Hepatocyte (in vitro differentiated cells): Measurements from ENCODE around the gene LDB2. TPM values are rescaled to one million over a fixed set of nuclear protein-coding genes. Genes with fewer than 3 reads are reported as not detected.

Experiments used
- DNase-seq: peaks from one replicate; pipeline ENCODE4 v3.0.0-alpha.2; 2016; ENCODE audit warnings: low spot score
- H2AFZ ChIP-seq: fragments of 200-600 bp; sonication (generic); 2 replicates; pipeline ENCODE4 v1.6.0; 2016; ENCODE audit warnings: antibody characterized with exemption, mild to moderate bottlenecking
- H3K27ac ChIP-seq: fragments of 200-600 bp; sonication (generic); 2 replicates; pipeline ENCODE4 v1.5.1; 2016; ENCODE audit warnings: mild to moderate bottlenecking
- H3K27me3 ChIP-seq: fragments of 200-600 bp; sonication (generic); 2 replicates; pipeline ENCODE4 v1.6.1; 2016
- H3K36me3 ChIP-seq: fragments of 200-600 bp; sonication (generic); replicated peaks from 2 replicates; pipeline ENCODE4 v1.5.1; 2016; ENCODE audit warnings: low read depth; ENCODE audit not compliant: insufficient read depth
- H3K4me1 ChIP-seq: fragments of 200-600 bp; sonication (generic); 2 replicates; pipeline ENCODE4 v1.5.1; 2016; ENCODE audit warnings: mild to moderate bottlenecking, moderate library complexity; ENCODE audit not compliant: insufficient read depth
- H3K4me2 ChIP-seq: fragments of 200-600 bp; sonication (generic); 2 replicates; pipeline ENCODE4 v1.6.0; 2016
- H3K4me3 ChIP-seq: fragments of 200-600 bp; sonication (generic); 2 replicates; pipeline ENCODE4 v1.5.1; 2016; ENCODE audit warnings: mild to moderate bottlenecking
- H3K79me2 ChIP-seq: fragments of 200-600 bp; sonication (generic); 2 replicates; pipeline ENCODE4 v1.6.0; 2017; ENCODE audit warnings: mild to moderate bottlenecking
- H3K9me2 ChIP-seq: fragments of 200-600 bp; sonication (generic); replicated peaks from 2 replicates; pipeline ENCODE4 v1.6.0; 2017; ENCODE audit warnings: mild to moderate bottlenecking; ENCODE audit not compliant: insufficient read depth
- H3K9me3 ChIP-seq: fragments of 200-600 bp; sonication (generic); 2 replicates; pipeline ENCODE4 v1.5.1; 2016; ENCODE audit warnings: low read depth, mild to moderate bottlenecking
- H4K20me1 ChIP-seq: fragments of 200-600 bp; sonication (generic); 2 replicates; pipeline ENCODE4 v1.6.0; 2016; ENCODE audit warnings: mild to moderate bottlenecking; ENCODE audit not compliant: insufficient read depth, poor library complexity, severe bottlenecking
- EZH2 ChIP-seq: fragments of 200-600 bp; sonication (generic); IDR thresholded peaks from 2 replicates; pipeline ENCODE4 v1.6.1; 2016; ENCODE audit warnings: antibody characterized with exemption, mild to moderate bottlenecking, borderline replicate concordance
- EZH2phosphoT487 ChIP-seq: fragments of 200-600 bp; sonication (generic); IDR thresholded peaks from one replicate; pipeline ENCODE4 v1.6.1; 2018; ENCODE audit warnings: antibody characterized with exemption, mild to moderate bottlenecking, low read depth, moderate library complexity; ENCODE audit not compliant: unreplicated experiment, severe bottlenecking
- WGBS: methylation state at CpG from one replicate; pipeline ENCODE4 v1.1.6; 2016; ENCODE audit warnings: low lambda C conversion rate; ENCODE audit errors: missing lambda C conversion rate; 5-methylcytosine and 5-hydroxymethylcytosine counted together
- polyA plus RNA-seq: library from polyadenylated mRNA; unstranded; fragments of >200 nt; fragmentation: Nextera tagmentation; extraction: Ambion mirVana; gene quantifications from 2 replicates; pipeline ENCODE4 v1.2.1, GENCODE V29; 2016
- total RNA-seq: library from RNA; depleted of rRNA; stranded (reverse); fragments of >200 nt; gene quantifications from 2 replicates; pipeline ENCODE4 v1.2.3, GENCODE V29; 2014
- TF ChIP-seq, protein P1 (sequence below): fragments of 200-600 bp; sonication (generic); IDR thresholded peaks from 2 replicates; pipeline ENCODE4 v1.5.1; 2016; ENCODE audit warnings: antibody characterized with exemption, mild to moderate bottlenecking; ENCODE audit not compliant: poor library complexity

Gene LDB2
- 14.1 and 20.3 TPM in 2 replicates for total RNA-seq
- polyA plus RNA-seq = 5.9 and 8.7 TPM in 2 replicates

DNA sequence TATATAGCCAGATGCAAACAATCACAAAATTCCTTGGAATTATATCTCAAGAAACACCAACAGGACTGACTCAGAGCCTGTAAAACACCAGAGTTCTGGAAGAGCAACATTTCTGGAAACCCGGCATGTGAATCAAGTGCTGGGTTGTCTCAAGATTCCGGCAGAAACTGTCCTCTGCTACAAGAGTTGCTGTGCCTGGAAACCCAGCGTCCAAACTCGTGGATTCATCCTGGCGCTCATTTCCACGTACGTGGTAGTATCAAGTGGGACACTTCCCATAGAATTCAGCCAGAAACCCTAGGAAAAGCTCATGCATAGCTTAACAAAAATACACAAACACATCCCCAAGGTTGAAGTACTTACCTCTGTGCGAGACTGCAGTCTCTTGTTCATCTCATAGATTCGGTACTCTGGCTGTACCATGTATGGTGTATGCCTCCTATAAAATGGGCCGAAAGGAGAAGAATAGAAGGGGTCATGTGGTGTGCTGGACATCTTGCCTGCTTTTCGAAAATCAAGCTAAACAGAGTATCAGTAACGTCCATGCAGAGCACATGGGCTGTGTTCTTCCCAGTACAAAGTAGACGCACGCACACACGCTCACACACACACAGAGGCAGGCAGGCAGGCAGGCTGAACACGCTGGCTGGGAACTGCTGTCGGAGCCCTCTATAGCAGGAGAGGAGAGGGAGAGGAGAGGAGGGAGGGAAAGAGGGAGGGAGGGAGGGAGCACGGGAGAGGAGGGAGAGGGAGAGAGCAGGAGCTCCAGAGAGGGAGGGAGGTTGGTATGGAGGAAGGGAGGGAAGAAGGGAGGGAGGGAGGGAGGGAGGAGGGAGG is at the start of gene LDB2:
Gene LDB2 (minus strand): TSS at position 655 of the 837 bp plus-strand sequence.
- peak within 1 kb of the TSS; percentile 48 for H3K4me3 ChIP-seq
- peak; percentile 82 for DNase-seq
- H3K9me2 ChIP-seq = no peaks in the 10 kb centered on the region
- peaks cover 12% of the 10 kb centered on the region for H3K79me2 ChIP-seq
- TF ChIP-seq, protein P1, sequence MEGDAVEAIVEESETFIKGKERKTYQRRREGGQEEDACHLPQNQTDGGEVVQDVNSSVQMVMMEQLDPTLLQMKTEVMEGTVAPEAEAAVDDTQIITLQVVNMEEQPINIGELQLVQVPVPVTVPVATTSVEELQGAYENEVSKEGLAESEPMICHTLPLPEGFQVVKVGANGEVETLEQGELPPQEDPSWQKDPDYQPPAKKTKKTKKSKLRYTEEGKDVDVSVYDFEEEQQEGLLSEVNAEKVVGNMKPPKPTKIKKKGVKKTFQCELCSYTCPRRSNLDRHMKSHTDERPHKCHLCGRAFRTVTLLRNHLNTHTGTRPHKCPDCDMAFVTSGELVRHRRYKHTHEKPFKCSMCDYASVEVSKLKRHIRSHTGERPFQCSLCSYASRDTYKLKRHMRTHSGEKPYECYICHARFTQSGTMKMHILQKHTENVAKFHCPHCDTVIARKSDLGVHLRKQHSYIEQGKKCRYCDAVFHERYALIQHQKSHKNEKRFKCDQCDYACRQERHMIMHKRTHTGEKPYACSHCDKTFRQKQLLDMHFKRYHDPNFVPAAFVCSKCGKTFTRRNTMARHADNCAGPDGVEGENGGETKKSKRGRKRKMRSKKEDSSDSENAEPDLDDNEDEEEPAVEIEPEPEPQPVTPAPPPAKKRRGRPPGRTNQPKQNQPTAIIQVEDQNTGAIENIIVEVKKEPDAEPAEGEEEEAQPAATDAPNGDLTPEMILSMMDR = no peak
- TF ChIP-seq EZH2 (no peak), EZH2phosphoT487 (no peak)
- no peaks in the 10 kb centered on the region for H3K27me3 ChIP-seq
- no peaks in the 10 kb centered on the region for H3K9me3 ChIP-seq
- H3K36me3 ChIP-seq = no peaks in the 10 kb centered on the region
- peaks cover 4% of the 10 kb centered on the region for H3K4me1 ChIP-seq
- H3K4me2 ChIP-seq = peak within 1 kb of the TSS; percentile 89
- WGBS = 2% methylated on average over 17 of the region's 18 CpGs
- H4K20me1 ChIP-seq = no peaks in the 10 kb centered on the region
- H3K27ac ChIP-seq = peak within 1 kb of the TSS; percentile 76
- peak within 1 kb of the TSS; percentile 40 for H2AFZ ChIP-seq

DNA sequence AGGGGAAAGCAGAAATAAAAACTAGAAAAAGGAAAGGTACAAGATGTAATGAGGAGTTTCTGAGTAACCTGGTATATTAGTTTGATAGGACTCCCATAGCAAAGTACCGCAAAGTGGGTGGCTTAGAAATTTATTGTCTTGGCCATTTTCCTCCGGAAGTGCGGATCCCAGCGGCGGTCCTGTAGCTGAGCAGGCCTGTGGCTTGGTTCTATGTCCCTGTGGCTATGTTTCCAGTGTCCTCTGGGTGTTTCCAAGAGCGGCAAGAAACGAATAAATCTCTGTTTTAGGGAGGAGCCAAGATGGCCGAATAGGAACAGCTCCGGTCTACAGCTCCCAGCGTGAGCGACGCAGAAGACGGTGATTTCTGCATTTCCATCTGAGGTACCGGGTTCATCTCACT is 44.0 kb upstream of the LDB2 start:
- Histone ChIP-seq H3K9me3 (no peaks in the 10 kb centered on the region), H3K9me2 (no peaks in the 10 kb centered on the region), H3K79me2 (no peaks in the 10 kb centered on the region), H3K27ac (no peak overlapping the region), H2AFZ (no peak overlapping the region), H4K20me1 (no peaks in the 10 kb centered on the region), H3K4me1 (no peaks in the 10 kb centered on the region), H3K4me2 (no peak overlapping the region), H3K4me3 (no peak overlapping the region), H3K27me3 (no peaks in the 10 kb centered on the region), H3K36me3 (no peaks in the 10 kb centered on the region)
- no peak for DNase-seq
- TF ChIP-seq EZH2phosphoT487 (no peak), EZH2 (no peak)
- TF ChIP-seq, protein P1 = no peak
- 96% methylated on average over 14 of the region's 14 CpGs for WGBS

DNA sequence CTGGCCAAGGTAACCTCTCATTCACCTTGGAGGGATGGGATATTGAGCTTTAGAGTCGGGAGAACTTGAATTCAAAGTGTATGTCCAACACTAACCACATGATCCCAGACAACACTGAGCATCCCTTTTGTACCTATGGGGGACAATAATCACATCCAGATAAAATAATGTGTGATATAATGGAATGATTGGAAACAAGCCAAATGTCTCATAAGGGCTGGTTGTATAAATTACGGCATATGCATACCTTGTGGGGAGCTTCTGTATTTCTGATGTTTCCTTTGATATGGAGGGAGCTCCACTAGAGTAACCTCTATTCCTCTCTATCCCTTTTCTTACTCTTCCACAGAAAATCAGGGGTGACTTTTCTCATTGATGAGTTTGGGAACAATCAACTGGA is 40.7 kb upstream of the LDB2 start:
- H2AFZ ChIP-seq = no peak overlapping the region
- no peak overlapping the region for H3K4me3 ChIP-seq
- H3K4me1 ChIP-seq = no peaks in the 10 kb centered on the region
- H3K27me3 ChIP-seq = no peaks in the 10 kb centered on the region
- no peak overlapping the region for H3K27ac ChIP-seq
- WGBS = 59% methylated on average over 2 of the region's 2 CpGs
- no peak overlapping the region for H3K4me2 ChIP-seq
- H4K20me1 ChIP-seq = no peaks in the 10 kb centered on the region
- no peak for DNase-seq
- H3K9me2 ChIP-seq = no peaks in the 10 kb centered on the region
- no peak for TF ChIP-seq EZH2
- TF ChIP-seq, protein P1 = no peak
- TF ChIP-seq EZH2phosphoT487 = no peak
- H3K9me3 ChIP-seq = no peaks in the 10 kb centered on the region
- H3K36me3 ChIP-seq = no peaks in the 10 kb centered on the region
- H3K79me2 ChIP-seq = no peaks in the 10 kb centered on the region
